B cell (primary cell): ENCODE measurements around the gene FKBP14. TPM values are rescaled to one million over a fixed set of nuclear protein-coding genes. Genes with fewer than 3 reads are reported as not detected.

ENCODE experiments used
- ATAC-seq: fragments of 200-7000 bp; cut with Tn5 transposase; one replicate; pipeline ENCODE4 v1.10.0; 2021; ENCODE audit warnings: low read depth, mild to moderate bottlenecking, moderate number of reproducible peaks, moderate library complexity
- CTCF ChIA-PET: fragments of 350-600 bp; sonication (Branson Sonifier 250); formaldehyde crosslinking; loops from one replicate; lab custom pipeline; 2021; ENCODE audit warnings: antibody characterized with exemption, inconsistent platforms; lab: Charles Lee
- POLR2A ChIA-PET: fragments of 350-600 bp; sonication (Branson Sonifier 250); formaldehyde crosslinking; loops from one replicate; lab custom pipeline; 2021; ENCODE audit warnings: antibody characterized with exemption; lab: Charles Lee
- DNase-seq: peaks from one replicate; pipeline ENCODE4 v3.0.0; 2013
- H2AFZ ChIP-seq: 2 replicates; pipeline ENCODE4 v1.6.1; 2012; ENCODE audit warnings: mild to moderate bottlenecking, low read depth, low read length; ENCODE audit not compliant: insufficient read depth, poor library complexity, severe bottlenecking
- H3K27ac ChIP-seq, 2 donors: 1 replicate in 1 of 2; 2 replicates in 1 of 2; pipeline ENCODE4 v1.5.1; 2012 to 2013; ENCODE audit warnings: low read length in 2 of 2, mild to moderate bottlenecking in 2 of 2, moderate library complexity in 1 of 2
- H3K27me3 ChIP-seq, 4 experiments: fragments of 200-600 bp in 1 of 4; sonication (generic) in 1 of 4; replicated peaks in 1 of 4; 1 replicate in 2 of 4; 2 replicates in 2 of 4; pipeline versions ENCODE4 v1.6.1 to v1.7.0; 2013 to 2016; ENCODE audit warnings: low read length in 3 of 4, mild to moderate bottlenecking in 2 of 4, mixed read lengths in 1 of 4, moderate library complexity in 1 of 4; ENCODE audit not compliant: insufficient read depth in 4 of 4, control insufficient read depth in 3 of 4; ENCODE audit errors: control extremely low read depth in 1 of 4
- H3K36me3 ChIP-seq, 2 experiments: replicated peaks in 1 of 2; 1 replicate in 1 of 2; 2 replicates in 1 of 2; pipeline versions ENCODE4 v1.6.1 to v1.7.1; 2013; ENCODE audit warnings: low read length in 1 of 2; ENCODE audit not compliant: insufficient read depth in 2 of 2, control insufficient read depth in 1 of 2; ENCODE audit errors: control extremely low read depth in 1 of 2, extremely low read depth in 1 of 2
- H3K4me1 ChIP-seq, 2 donors: fragments of 200-600 bp in 1 of 2; sonication (generic) in 1 of 2; 1 replicate in 1 of 2; 2 replicates in 1 of 2; pipeline versions ENCODE4 v1.5.1 to v1.6.1; 2013 to 2017; ENCODE audit warnings: low read length in 2 of 2; ENCODE audit not compliant: control insufficient read depth in 2 of 2, insufficient read depth in 2 of 2
- H3K4me2 ChIP-seq: replicated peaks from 2 replicates; pipeline ENCODE3; 2012; ENCODE audit warnings: mild to moderate bottlenecking, low read depth, low read length; ENCODE audit not compliant: poor library complexity, severe bottlenecking
- H3K4me3 ChIP-seq, 5 experiments: fragments of 200-600 bp in 1 of 5; sonication (generic) in 1 of 5; 1 replicate in 3 of 5; 2 replicates in 2 of 5; pipeline versions ENCODE4 v1.5.1 to v1.7.0; 2011 to 2016; ENCODE audit warnings: low read length in 4 of 5, mild to moderate bottlenecking in 4 of 5, low read depth in 2 of 5, control low read depth in 1 of 5, moderate library complexity in 1 of 5; ENCODE audit not compliant: insufficient read depth in 1 of 5; ENCODE audit errors: control extremely low read depth in 1 of 5, extremely low read depth in 1 of 5
- H3K79me2 ChIP-seq: fragments of 200-600 bp; sonication (generic); one replicate; pipeline ENCODE4 v1.6.0; 2016; ENCODE audit warnings: low read length; ENCODE audit not compliant: control insufficient read depth, insufficient read depth
- H3K9ac ChIP-seq: fragments of 200-600 bp; sonication (generic); 2 replicates; pipeline ENCODE4 v1.6.1; 2017; ENCODE audit warnings: mild to moderate bottlenecking, low read length, moderate library complexity
- H3K9me3 ChIP-seq, 3 donors: one replicate each; pipeline versions ENCODE4 v1.6.1 to v1.7.1; 2013; ENCODE audit warnings: low read length in 2 of 3; ENCODE audit not compliant: control insufficient read depth in 2 of 3, insufficient read depth in 1 of 3; ENCODE audit errors: control extremely low read depth in 1 of 3
- H4K20me1 ChIP-seq: 2 replicates; pipeline ENCODE4 v1.6.0; 2012; ENCODE audit warnings: mild to moderate bottlenecking, low read length; ENCODE audit not compliant: insufficient read depth, control insufficient read depth, poor library complexity, severe bottlenecking
- H3K27ac Mint-ChIP-seq: one replicate; pipeline ENCODE4 v1.8.0; 2021; ENCODE audit warnings: mixed read lengths
- H3K27me3 Mint-ChIP-seq: one replicate; pipeline ENCODE4 v1.8.0; 2021; ENCODE audit warnings: mixed read lengths
- H3K4me1 Mint-ChIP-seq: one replicate; pipeline ENCODE4 v1.8.0; 2021; ENCODE audit warnings: mixed read lengths
- H3K4me3 Mint-ChIP-seq: one replicate; pipeline ENCODE4 v1.8.0; 2021; ENCODE audit warnings: mixed read lengths
- H3K9me3 Mint-ChIP-seq: one replicate; pipeline ENCODE4 v1.8.0; 2022; ENCODE audit warnings: mixed read lengths; ENCODE audit not compliant: insufficient read depth
- EZH2 ChIP-seq: IDR thresholded peaks from 2 replicates; pipeline ENCODE4 v1.6.1; 2012; ENCODE audit warnings: borderline replicate concordance, low read depth, mild to moderate bottlenecking, moderate library complexity, low read length; ENCODE audit not compliant: insufficient read depth, poor library complexity, severe bottlenecking
- WGBS: methylation state at CpG from one replicate; pipeline ENCODE4 v1.1.5; 2013; ENCODE audit warnings: missing lambda C conversion rate; ENCODE audit not compliant: insufficient coverage; 5-methylcytosine and 5-hydroxymethylcytosine counted together
- intact Hi-C: fragments of 100-400 bp; cut with micrococcal nuclease; formaldehyde crosslinking; loops from one replicate; pipeline ENCODE4 v1.10.0; 2022
- polyA plus RNA-seq: library from polyadenylated mRNA; depleted of rRNA; stranded (reverse); fragments of >200 nt; gene quantifications from 2 replicates; pipeline ENCODE4 v1.2.3, GENCODE V29; 2012
- total RNA-seq, 2 donors: library from RNA; stranded (reverse); fragments of 120-200 nt in 1 of 2; gene quantifications; 1 replicate in 1 of 2; 2 replicates in 1 of 2; pipeline versions ENCODE4 v1.2.3 to v1.2.4, GENCODE V29; 2013 to 2022
- TF ChIP-seq, protein P1 (sequence below): fragments of 200-600 bp; IDR thresholded peaks from one replicate; pipeline ENCODE4 v1.8.0; 2022; ENCODE audit warnings: antibody characterized with exemption, mild to moderate bottlenecking

Gene FKBP14
- total and polyA plus RNA-seq, 2 donors (not counting 1 experiment from before 2014, with no cell fraction given): 2.8 to 4.2 TPM

DNA sequence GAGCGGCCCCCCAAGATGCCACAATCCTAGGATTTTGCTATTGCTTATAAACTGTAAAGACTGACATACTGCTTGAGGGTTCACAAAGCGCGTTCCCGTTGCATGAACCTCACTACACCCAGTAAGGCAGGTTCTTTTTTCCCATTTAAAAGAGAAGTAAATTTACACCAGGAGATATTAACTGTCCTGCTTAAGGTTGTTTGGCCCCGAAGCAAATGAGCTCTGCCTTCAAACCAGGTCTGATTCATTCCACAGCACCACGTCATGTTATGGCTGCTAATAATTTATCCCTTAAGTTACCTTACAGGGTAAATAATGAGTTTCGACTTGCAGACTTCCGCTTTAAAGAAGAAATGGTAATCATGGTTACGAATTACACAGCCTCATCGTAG lies 559 bp upstream of the FKBP14 start:
- H3K9me3 Mint-ChIP-seq: no peaks in the 10 kb centered on the region
- Histone ChIP-seq H3K4me1 (peaks cover 20 to 27% of the 10 kb centered on the region in 2 donors), H3K27me3 (no peaks in the 10 kb centered on the region), H3K36me3 (no peaks in the 10 kb centered on the region), H3K27ac (peak overlapping the region; percentile 77 to 84), H3K4me2 (peak overlapping the region; percentile 90), H3K9ac (peak overlapping the region; percentile 86), H2AFZ (peak overlapping the region; percentile 98), H3K4me3 (peak overlapping the region; percentile 84 to 97 (median 90)), H3K79me2 (peaks cover 6% of the 10 kb centered on the region), H4K20me1 (no peaks in the 10 kb centered on the region), H3K9me3 (no peaks in the 10 kb centered on the region)
- WGBS: 0% methylated on average over 1 of the region's 10 CpGs
- ATAC-seq (peak; percentile 19), DNase-seq (peak; percentile 76)
- no peak for TF ChIP-seq EZH2
- TF ChIP-seq, protein P1, sequence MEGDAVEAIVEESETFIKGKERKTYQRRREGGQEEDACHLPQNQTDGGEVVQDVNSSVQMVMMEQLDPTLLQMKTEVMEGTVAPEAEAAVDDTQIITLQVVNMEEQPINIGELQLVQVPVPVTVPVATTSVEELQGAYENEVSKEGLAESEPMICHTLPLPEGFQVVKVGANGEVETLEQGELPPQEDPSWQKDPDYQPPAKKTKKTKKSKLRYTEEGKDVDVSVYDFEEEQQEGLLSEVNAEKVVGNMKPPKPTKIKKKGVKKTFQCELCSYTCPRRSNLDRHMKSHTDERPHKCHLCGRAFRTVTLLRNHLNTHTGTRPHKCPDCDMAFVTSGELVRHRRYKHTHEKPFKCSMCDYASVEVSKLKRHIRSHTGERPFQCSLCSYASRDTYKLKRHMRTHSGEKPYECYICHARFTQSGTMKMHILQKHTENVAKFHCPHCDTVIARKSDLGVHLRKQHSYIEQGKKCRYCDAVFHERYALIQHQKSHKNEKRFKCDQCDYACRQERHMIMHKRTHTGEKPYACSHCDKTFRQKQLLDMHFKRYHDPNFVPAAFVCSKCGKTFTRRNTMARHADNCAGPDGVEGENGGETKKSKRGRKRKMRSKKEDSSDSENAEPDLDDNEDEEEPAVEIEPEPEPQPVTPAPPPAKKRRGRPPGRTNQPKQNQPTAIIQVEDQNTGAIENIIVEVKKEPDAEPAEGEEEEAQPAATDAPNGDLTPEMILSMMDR: no peak
- ChIA-PET CTCF (interaction anchor here (1.0 to 3.0 kb wide), 4 partner anchors 35 to 149 kb away, joined by 3 to 23 read pairs (median 5); no protein-coding TSS in a partner anchor), POLR2A (interaction anchor here (0.7 to 2.9 kb wide), 2 partner anchors 38 to 40 kb away, joined by 10 to 17 read pairs; partner anchors contain the start of gene SCRN1)
- peak overlapping the region; percentile 95 for H3K27ac Mint-ChIP-seq
- peak overlapping the region; percentile 90 for H3K4me3 Mint-ChIP-seq
- peaks cover 30% of the 10 kb centered on the region for H3K4me1 Mint-ChIP-seq
- no peaks in the 10 kb centered on the region for H3K27me3 Mint-ChIP-seq
- intact Hi-C loops: loop anchor here (2.0 to 10.0 kb wide), 4 partner anchors 320 to 568 kb away; partner anchors contain the start of genes GARS1 and NOD1

DNA sequence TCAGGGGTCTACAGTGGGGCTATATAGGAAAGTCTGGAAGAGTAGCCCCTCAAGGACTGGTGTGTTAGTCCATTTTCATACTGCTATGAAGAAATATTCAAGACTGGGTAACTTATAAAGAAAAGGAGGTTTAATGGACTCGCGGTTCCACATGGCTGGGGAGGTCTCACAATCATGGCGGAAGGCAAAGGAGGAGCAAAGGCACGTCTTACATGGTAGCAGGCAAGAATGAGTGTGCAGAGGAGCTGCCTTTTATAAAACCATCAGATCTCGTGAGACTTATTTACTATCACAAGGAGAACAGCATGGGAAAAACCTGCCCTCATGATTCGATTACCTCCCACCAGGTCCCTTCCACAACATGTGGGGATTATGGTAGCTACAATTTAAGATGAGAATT lies 3.0 kb downstream of the FKBP14 start:
- Histone ChIP-seq H3K27ac (no peak overlapping the region), H3K27me3 (no peaks in the 10 kb centered on the region), H3K4me2 (no peak overlapping the region), H3K4me3 (no peak overlapping the region), H3K9me3 (no peaks in the 10 kb centered on the region), H3K4me1 (peaks cover 14 to 17% of the 10 kb centered on the region in 2 donors), H3K9ac (no peak overlapping the region), H2AFZ (no peak overlapping the region), H3K79me2 (peaks cover 6% of the 10 kb centered on the region), H3K36me3 (no peaks in the 10 kb centered on the region), H4K20me1 (no peaks in the 10 kb centered on the region)
- ChIA-PET POLR2A (no interaction called here), CTCF (no interaction called here)
- 100% methylated on average over 4 of the region's 6 CpGs for WGBS
- Mint-ChIP-seq H3K27me3 (no peaks in the 10 kb centered on the region), H3K4me1 (peaks cover 38% of the 10 kb centered on the region), H3K4me3 (no peak overlapping the region), H3K9me3 (no peaks in the 10 kb centered on the region), H3K27ac (no peak overlapping the region)
- intact Hi-C loops: loop anchor here (10.0 kb wide), 1 partner anchor 451 kb away; the partner anchor contains the start of gene NOD1
- ATAC-seq: no peak
- TF ChIP-seq, protein P1: no peak
- no peak for TF ChIP-seq EZH2
- DNase-seq: no peak
